ENCODE results near the gene C16orf96. TPM values are rescaled to one million over a fixed set of nuclear protein-coding genes. Genes with fewer than 3 reads are reported as not detected.

The C16orf96 gene
- under 1 TPM; 0.09 to 0.18 TPM for total RNA-seq

DNA sequence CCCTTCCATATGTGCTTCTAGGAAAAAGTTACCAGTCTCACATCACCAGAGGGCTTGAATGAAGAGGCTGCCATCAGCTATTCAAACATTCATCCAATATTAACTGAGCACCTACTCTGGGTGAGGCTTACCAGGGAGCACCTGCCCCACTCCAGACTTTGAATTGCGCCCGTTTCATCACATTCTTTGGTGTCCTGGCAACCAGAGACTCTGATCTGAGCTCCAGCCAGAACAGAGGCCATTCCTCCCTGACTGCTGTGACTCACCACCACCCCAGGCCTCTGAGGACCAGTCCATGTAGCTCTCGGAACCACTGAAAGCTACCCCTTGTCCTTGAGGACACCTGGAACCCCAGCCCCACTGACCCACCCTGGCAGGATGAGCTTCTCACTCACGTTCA is at the start of gene C16orf96:
TSS of gene C16orf96 (plus strand) at position 229 of the 400 bp plus-strand sequence. CDS start at position 379, 150 bp downstream.
- no peaks in the 10 kb centered on the region for H3K27me3 Mint-ChIP-seq
- CTCF ChIA-PET = interaction anchor here (0.5 to 1.0 kb wide), 2 partner anchors 50 to 52 kb away, joined by 3 to 5 read pairs; no protein-coding TSS in a partner anchor

DNA sequence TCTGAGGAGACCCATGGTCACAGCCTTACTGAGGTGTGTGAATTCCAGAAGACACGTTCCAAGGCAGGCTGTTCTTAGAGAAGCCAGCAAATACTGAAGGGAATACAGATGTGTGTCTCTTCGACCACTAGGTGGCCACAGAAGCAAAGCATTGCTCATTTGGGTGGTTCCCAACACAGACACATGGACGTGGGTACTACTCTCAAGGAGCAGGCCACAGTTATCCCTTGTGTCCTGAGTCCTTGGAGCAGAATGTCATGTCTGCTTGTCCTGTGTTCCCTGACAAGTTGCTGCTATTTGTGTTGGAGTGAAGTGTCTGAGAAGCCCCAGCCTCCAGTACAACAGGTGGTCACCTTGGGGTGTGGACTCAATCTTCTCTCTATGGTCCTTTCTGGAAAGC is 49.7 kb upstream of the C16orf96 start:
- peak overlapping the region; percentile 81 for H3K27ac Mint-ChIP-seq

More for the DNA sequence above, at the start of gene C16orf96:
- no peak within 1 kb of the TSS for H3K4me3 Mint-ChIP-seq
- intact Hi-C loops (cut with DNase I, micrococcal nuclease) = no loop called here
- POLR2A ChIA-PET = no interaction called here
- DNase-seq = no peak
- H3K9me3 Mint-ChIP-seq (ENCODE audit: low read depth) = no peaks in the 10 kb centered on the region
- no peaks in the 10 kb centered on the region for H3K36me3 Mint-ChIP-seq (ENCODE audit: low read depth)
- no peaks in the 10 kb centered on the region for H3K4me1 Mint-ChIP-seq
- no peak within 1 kb of the TSS for H3K27ac Mint-ChIP-seq
- no peak for ATAC-seq

GRCh38 chr16:4507588-4508345 is 48.4 kb upstream of the C16orf96 start:
- no peak for ATAC-seq
- Mint-ChIP-seq H3K27me3 (no peaks in the 10 kb centered on the region), H3K4me3 (no peak overlapping the region), H3K36me3 (ENCODE audit: low read depth) (peaks cover 52% of the 10 kb centered on the region), H3K27ac (no peak overlapping the region), H3K4me1 (peaks cover 41% of the 10 kb centered on the region), H3K9me3 (ENCODE audit: low read depth) (no peaks in the 10 kb centered on the region)
- ChIA-PET CTCF (interaction anchor here (0.6 to 6.0 kb wide), 19 partner anchors 9 to 117 kb away, joined by 3 to 77 read pairs (median 6); partner anchors contain the start of genes CDIP1, HMOX2 and MGRN1), POLR2A (interaction anchor here (0.6 to 1.3 kb wide), 4 partner anchors 8 to 138 kb away, joined by 3 to 7 read pairs (median 4); no protein-coding TSS in a partner anchor)
- intact Hi-C loops (cut with DNase I, micrococcal nuclease) = loop anchor here in 1 of 2 experiments (5.0 kb wide), 1 partner anchor 450 kb away; the partner anchor contains the start of gene SEC14L5
- no peak for DNase-seq

More for the DNA sequence above, 49.7 kb upstream of the C16orf96 start:
- peak; percentile 72 for ATAC-seq
- DNase-seq = peak; percentile 75
- Mint-ChIP-seq H3K9me3 (ENCODE audit: low read depth) (no peaks in the 10 kb centered on the region), H3K36me3 (ENCODE audit: low read depth) (peaks cover 45% of the 10 kb centered on the region), H3K27me3 (no peaks in the 10 kb centered on the region), H3K4me1 (peaks cover 48% of the 10 kb centered on the region), H3K4me3 (no peak overlapping the region)
- intact Hi-C loops (cut with DNase I, micrococcal nuclease) = loop anchor here (1.0 to 5.0 kb wide), 4 partner anchors 42 to 451 kb away; partner anchors contain the start of genes MGRN1 (in 1 of the 2) and SEC14L5 (in 1 of the 2)
- CTCF ChIA-PET = interaction anchor here (0.7 to 6.0 kb wide), 26 partner anchors 9 to 181 kb away, joined by 3 to 77 read pairs (median 6); partner anchors contain the start of genes C16orf96, CDIP1, HMOX2 and MGRN1
- POLR2A ChIA-PET = no interaction called here

- intact Hi-C loops (cut with DNase I, micrococcal nuclease) = loop anchor here in 1 of 2 experiments (5.0 kb wide), 1 partner anchor 448 kb away; the partner anchor contains the start of gene SEC14L5
- ChIA-PET CTCF (interaction anchor here (0.6 to 6.0 kb wide), 7 partner anchors 10 to 116 kb away, joined by 3 to 77 read pairs (median 6); partner anchors contain the start of gene MGRN1), POLR2A (interaction anchor here (1.3 kb wide), 1 partner anchor 9 kb away, joined by 7 read pairs; no protein-coding TSS in a partner anchor)
- H3K4me3 Mint-ChIP-seq = no peak overlapping the region
- no peaks in the 10 kb centered on the region for H3K27me3 Mint-ChIP-seq
- DNase-seq (no peak), ATAC-seq (no peak)
- peaks cover 56% of the 10 kb centered on the region for H3K36me3 Mint-ChIP-seq (ENCODE audit: low read depth)
- H3K4me1 Mint-ChIP-seq = peaks cover 39% of the 10 kb centered on the region
- no peaks in the 10 kb centered on the region for H3K9me3 Mint-ChIP-seq (ENCODE audit: low read depth)
- H3K27ac Mint-ChIP-seq = no peak overlapping the region
Observed at GRCh38 chr16:4508806-4509205, 47.3 kb upstream of the C16orf96 start.

GRCh38 chr16:4509420-4509819 is 46.7 kb upstream of the C16orf96 start:
- DNase-seq = no peak
- ATAC-seq = no peak
- H3K9me3 Mint-ChIP-seq (ENCODE audit: low read depth) = no peaks in the 10 kb centered on the region
- ChIA-PET CTCF (interaction anchor here (0.6 to 6.0 kb wide), 6 partner anchors 9 to 208 kb away, joined by 3 to 77 read pairs (median 7); partner anchors contain the start of gene MGRN1), POLR2A (interaction anchor here (0.7 to 1.3 kb wide), 2 partner anchors 9 to 293 kb away, joined by 3 to 7 read pairs; partner anchors contain the start of gene ROGDI)
- intact Hi-C loops (cut with DNase I, micrococcal nuclease) = loop anchor here in 1 of 2 experiments (5.0 kb wide), 1 partner anchor 448 kb away; the partner anchor contains the start of gene SEC14L5
- H3K4me3 Mint-ChIP-seq = no peak overlapping the region
- no peak overlapping the region for H3K27ac Mint-ChIP-seq
- peaks cover 56% of the 10 kb centered on the region for H3K36me3 Mint-ChIP-seq (ENCODE audit: low read depth)
- no peaks in the 10 kb centered on the region for H3K27me3 Mint-ChIP-seq
- peaks cover 42% of the 10 kb centered on the region for H3K4me1 Mint-ChIP-seq

GRCh38 chr16:4510131-4510530 is 46.0 kb upstream of the C16orf96 start:
- Mint-ChIP-seq H3K36me3 (ENCODE audit: low read depth) (peaks cover 56% of the 10 kb centered on the region), H3K9me3 (ENCODE audit: low read depth) (no peaks in the 10 kb centered on the region), H3K27ac (peak overlapping the region; percentile 70), H3K27me3 (no peaks in the 10 kb centered on the region), H3K4me3 (no peak overlapping the region), H3K4me1 (peaks cover 44% of the 10 kb centered on the region)
- intact Hi-C loops (cut with DNase I, micrococcal nuclease) = no loop called here
- ChIA-PET CTCF (interaction anchor here (0.6 to 1.5 kb wide), 4 partner anchors 10 to 207 kb away, joined by 3 to 10 read pairs (median 6); no protein-coding TSS in a partner anchor), POLR2A (interaction anchor here (0.7 kb wide), 1 partner anchor 292 kb away, joined by 3 read pairs; the partner anchor contains the start of gene ROGDI)
- DNase-seq = no peak
- ATAC-seq = no peak

DNA sequence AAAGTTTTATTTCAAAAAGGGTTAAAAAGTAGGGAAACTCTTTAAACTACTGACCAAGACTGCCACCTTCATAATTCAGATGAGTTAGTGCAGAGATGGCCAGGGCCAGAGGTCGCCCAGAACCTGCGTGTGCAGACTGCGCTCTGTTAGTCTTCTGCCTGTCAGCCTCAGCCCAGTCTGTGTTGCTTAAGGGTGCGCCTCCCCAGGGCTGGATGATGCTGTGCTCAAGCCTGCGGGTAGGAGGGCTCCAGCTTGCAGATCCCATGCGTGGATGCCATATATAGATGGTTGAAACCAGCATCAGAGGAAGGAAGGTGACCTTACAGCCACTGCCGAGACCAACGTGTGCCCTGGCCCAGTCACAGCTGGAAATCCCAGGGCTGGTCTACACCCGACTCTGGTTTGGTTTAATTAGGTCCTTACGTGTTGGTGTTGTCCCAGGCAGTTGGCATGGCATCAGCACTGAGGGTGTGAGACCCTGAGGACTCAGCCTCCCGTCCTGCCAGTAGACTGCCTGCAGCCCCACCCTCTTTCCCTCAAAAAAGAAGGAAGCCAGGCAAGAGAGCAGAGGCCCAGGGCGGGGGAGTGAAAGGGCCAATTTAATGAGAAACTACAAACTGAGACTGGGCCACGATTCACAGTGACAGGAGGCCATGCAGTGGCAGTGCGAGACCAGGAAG is 45.3 kb upstream of the C16orf96 start:
- H3K36me3 Mint-ChIP-seq (ENCODE audit: low read depth) = peaks cover 56% of the 10 kb centered on the region

DNA sequence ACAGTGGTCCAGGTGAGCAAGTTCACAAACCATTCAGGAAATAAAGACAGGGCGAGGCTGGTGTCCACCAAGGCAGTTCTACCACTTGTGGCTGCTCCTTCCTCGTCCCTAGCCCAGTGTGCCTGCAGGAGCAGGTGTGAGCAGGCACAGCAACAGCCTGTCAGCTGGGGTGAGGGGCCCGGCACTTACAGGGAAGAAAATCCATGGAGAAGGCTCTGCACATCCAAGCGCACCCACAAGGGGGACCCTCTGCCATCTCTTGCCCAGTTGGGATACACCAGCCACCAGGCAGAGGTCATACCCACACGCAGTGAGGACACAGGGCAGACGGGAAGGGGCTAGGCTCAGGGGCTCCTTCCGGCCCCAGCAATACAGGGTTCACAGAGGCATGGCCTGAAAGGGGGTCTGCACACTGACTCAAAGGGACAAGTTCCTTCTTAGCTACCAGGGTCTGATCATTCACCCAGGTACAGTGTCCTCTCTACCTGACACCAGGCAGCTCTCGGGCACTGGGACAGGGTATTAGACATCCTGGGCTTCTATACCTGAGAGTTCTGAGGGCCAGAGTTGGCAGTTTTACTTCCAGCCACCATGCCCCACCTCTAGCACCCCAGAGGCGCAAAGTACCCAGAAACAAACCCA is 44.6 kb upstream of the C16orf96 start:
- ATAC-seq (peak; percentile 25), DNase-seq (peak; percentile 52)
- CTCF ChIA-PET = interaction anchor here (0.5 to 1.4 kb wide), 3 partner anchors 23 to 95 kb away, joined by 3 to 5 read pairs (median 4); no protein-coding TSS in a partner anchor
- Mint-ChIP-seq H3K4me1 (peaks cover 41% of the 10 kb centered on the region), H3K27ac (no peak overlapping the region), H3K36me3 (ENCODE audit: low read depth) (peaks cover 50% of the 10 kb centered on the region), H3K4me3 (no peak overlapping the region), H3K27me3 (no peaks in the 10 kb centered on the region), H3K9me3 (ENCODE audit: low read depth) (no peaks in the 10 kb centered on the region)
- intact Hi-C loops (cut with DNase I, micrococcal nuclease) = no loop called here
- POLR2A ChIA-PET = no interaction called here

More for the DNA sequence above, 45.3 kb upstream of the C16orf96 start:
- ATAC-seq (no peak), DNase-seq (no peak)
- Mint-ChIP-seq H3K27ac (no peak overlapping the region), H3K9me3 (ENCODE audit: low read depth) (no peaks in the 10 kb centered on the region), H3K4me3 (no peak overlapping the region), H3K4me1 (peaks cover 44% of the 10 kb centered on the region), H3K27me3 (no peaks in the 10 kb centered on the region)
- intact Hi-C loops (cut with DNase I, micrococcal nuclease) = no loop called here
- POLR2A ChIA-PET = no interaction called here
- CTCF ChIA-PET = interaction anchor here (0.6 to 1.5 kb wide), 4 partner anchors 10 to 74 kb away, joined by 3 to 10 read pairs (median 6); no protein-coding TSS in a partner anchor

DNA sequence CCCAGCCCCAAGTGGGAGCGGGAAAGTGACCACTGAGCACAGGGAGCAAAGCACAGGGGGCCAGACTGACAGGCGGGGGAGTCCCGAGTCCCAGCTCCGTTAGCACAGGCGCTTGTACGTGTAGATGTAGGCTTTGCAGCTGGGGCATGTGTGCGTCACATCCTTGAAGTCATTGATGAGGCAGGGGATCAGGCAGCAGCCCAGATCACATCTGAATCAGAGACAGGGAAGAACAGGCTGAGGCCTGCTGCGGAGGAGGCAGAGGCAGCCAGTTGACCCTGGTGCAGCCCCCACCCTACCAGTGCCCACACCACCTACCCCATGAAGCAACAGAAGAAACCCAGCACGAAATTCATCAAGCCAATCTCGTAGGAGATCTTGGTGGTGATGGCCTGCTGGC is 43.7 kb upstream of the C16orf96 start:
- DNase-seq (no peak), ATAC-seq (no peak)
- Mint-ChIP-seq H3K36me3 (ENCODE audit: low read depth) (peaks cover 43% of the 10 kb centered on the region), H3K4me3 (no peak overlapping the region), H3K9me3 (ENCODE audit: low read depth) (no peaks in the 10 kb centered on the region), H3K4me1 (peaks cover 41% of the 10 kb centered on the region), H3K27me3 (no peaks in the 10 kb centered on the region), H3K27ac (no peak overlapping the region)
- ChIA-PET POLR2A (no interaction called here), CTCF (interaction anchor here (1.4 kb wide), 1 partner anchor 49 kb away, joined by 5 read pairs; no protein-coding TSS in a partner anchor)
- intact Hi-C loops (cut with DNase I, micrococcal nuclease) = no loop called here

DNA sequence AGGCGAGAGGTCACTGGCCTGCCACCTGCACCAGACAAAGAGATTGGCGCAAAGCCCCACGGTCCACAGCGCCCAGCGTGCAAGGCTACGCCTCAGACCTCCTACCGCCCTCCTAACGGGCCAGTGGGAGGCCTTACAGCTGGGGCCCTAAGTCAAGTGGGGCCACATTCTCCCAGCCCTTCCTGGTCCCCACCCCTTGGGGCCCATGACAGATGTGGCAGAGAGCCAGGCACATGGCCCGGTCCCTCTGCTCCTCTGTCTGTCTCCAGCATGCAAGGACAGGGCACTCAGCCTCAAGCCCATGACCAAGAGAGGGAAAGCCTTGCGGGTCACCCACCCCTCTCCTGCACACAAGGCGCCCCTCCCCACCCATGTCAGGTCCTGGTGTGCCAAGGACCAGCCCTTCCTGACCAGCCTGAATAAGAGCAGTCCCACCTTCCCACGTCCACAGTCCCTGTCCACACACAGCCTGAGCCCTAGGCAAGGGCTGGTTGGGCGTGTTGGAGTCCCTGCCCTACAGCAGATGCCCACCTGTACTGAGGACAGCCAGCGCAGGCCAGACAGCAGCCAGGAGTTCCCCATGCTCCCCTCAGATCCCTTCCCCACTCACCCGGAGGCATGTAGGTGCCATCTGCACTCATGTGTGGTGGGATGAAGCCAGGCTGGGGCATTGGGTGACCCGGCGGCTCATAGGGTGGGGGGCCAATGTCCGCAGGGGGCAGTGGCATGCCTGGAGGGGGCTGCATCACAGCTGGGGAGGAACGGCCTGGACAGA is 42.9 kb upstream of the C16orf96 start:
- no peaks in the 10 kb centered on the region for H3K27me3 Mint-ChIP-seq
- H3K36me3 Mint-ChIP-seq (ENCODE audit: low read depth) = peaks cover 35% of the 10 kb centered on the region
- no peak overlapping the region for H3K4me3 Mint-ChIP-seq
- intact Hi-C loops (cut with DNase I, micrococcal nuclease) = no loop called here
- peak overlapping the region; percentile 40 for H3K27ac Mint-ChIP-seq
- DNase-seq (no peak), ATAC-seq (no peak)
- ChIA-PET POLR2A (no interaction called here), CTCF (interaction anchor here (0.6 to 3.5 kb wide), 3 partner anchors 7 to 243 kb away, joined by 3 to 19 read pairs (median 11); no protein-coding TSS in a partner anchor)
- no peaks in the 10 kb centered on the region for H3K9me3 Mint-ChIP-seq (ENCODE audit: low read depth)
- peaks cover 39% of the 10 kb centered on the region for H3K4me1 Mint-ChIP-seq

All from activated CD4-positive, alpha-beta T cell treated with anti-CD3 and anti-CD28 coated beads for 36 hours (primary cell).